ENCODE data around the gene GAS2L1. TPM values are rescaled to one million over a fixed set of nuclear protein-coding genes. Genes with fewer than 3 reads are reported as not detected.
"Not testable (repeated sequence)": the region's sequence is repeated elsewhere in the genome, so short reads cannot be mapped to it uniquely, and the experiment has no call there.

The GAS2L1 gene
- total and polyA plus RNA-seq, 2 of the 4 experiments (the other 2 are of a cell fraction), result 1.4 to 15.6 TPM

DNA sequence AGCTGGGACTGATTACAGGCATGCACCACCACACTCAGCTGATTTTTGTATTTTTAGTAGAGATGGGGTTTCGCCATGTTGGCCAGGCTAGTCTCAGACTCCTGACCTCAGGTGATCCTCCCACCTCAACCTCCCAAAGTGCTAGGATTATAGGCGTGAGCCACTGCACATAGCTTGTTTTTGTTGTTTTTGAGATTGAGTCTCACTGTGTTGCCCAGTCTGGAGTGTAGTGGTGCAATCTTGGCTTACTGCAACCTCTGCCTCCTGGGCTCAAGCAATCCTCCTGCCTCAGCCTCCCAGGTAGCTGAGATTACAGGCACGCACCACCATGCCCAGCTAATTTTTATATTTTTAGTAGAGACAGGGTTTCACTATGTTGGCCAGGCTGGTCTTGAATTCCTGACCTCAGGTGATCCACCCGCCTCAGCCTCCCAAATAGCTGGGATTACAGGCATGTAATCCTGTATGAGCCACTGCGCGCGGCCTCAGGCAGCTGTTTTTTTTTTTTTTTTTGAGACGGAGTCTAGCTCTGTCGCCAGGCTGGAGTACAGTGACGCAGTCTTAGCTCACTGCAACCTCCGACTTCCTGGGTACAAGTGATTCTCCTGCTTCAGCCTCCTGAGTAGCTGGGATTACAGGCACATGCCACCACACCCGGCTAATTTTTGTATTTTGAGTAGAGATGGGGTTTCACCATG, 50.9 kb downstream of the GAS2L1 start:
- dilution Hi-C loops (cut with HindIII; ENCODE audit: low sequenced_read_pairs, unreplicated experiment); H2BK15ac ChIP-seq (ENCODE audit: low read depth, low read length); POLR2A ChIA-PET (ENCODE audit: unreplicated experiment): not testable (repeated sequence)

More for the DNA sequence above, 50.9 kb downstream of the GAS2L1 start:
- H2BK20ac ChIP-seq (ENCODE audit: low read depth, low read length); H4K5ac ChIP-seq (ENCODE audit: low read depth, low read length); H3K4ac ChIP-seq (ENCODE audit: low read depth, low read length); intact Hi-C loops (cut with micrococcal nuclease); H3K9ac ChIP-seq (ENCODE audit: low read depth, low read length); H3K14ac ChIP-seq (replicated peaks; ENCODE audit: low read depth, low read length); H3K4me3 ChIP-seq (ENCODE audit: insufficient read depth, low read depth, low read length); H4K20me1 ChIP-seq (ENCODE audit: insufficient read depth, low read length); H3K23ac ChIP-seq (ENCODE audit: low read depth, low read length); H3K56ac ChIP-seq (ENCODE audit: extremely low read depth, insufficient read depth, low read length); H3K27ac ChIP-seq (ENCODE audit: insufficient read depth, low read length); H4K8ac ChIP-seq (ENCODE audit: low read depth in 2 of 2, low read length in 2 of 2); H3K4me2 ChIP-seq (ENCODE audit: low read depth, low read length); H4K91ac ChIP-seq (ENCODE audit: insufficient read depth, low read depth, low read length); DNase-seq; H3K18ac ChIP-seq (ENCODE audit: low read depth, low read length); H3K4me1 ChIP-seq (ENCODE audit: control insufficient read depth, insufficient read depth, low read length); H3K79me1 ChIP-seq (ENCODE audit: low read depth in 1 of 2, low read length in 2 of 2); BruUV-seq (replicated peaks); H2AFZ ChIP-seq (replicated peaks; ENCODE audit: low read length, poor library complexity); ATAC-seq (ENCODE audit: low read depth); H3K9me3 ChIP-seq (ENCODE audit: control insufficient read depth, insufficient read depth, low read length); H2BK5ac ChIP-seq (ENCODE audit: low read depth, low read length, poor library complexity, severe bottlenecking); H3K9me1 ChIP-seq (ENCODE audit: insufficient read depth, low read length); in situ Hi-C loops (cut with MboI; ENCODE audit: low sequenced_read_pairs); H2AK9ac ChIP-seq (replicated peaks; ENCODE audit: low read depth, low read length, poor library complexity); H2AK5ac ChIP-seq (ENCODE audit: low read depth, low read length); H2BK120ac ChIP-seq (ENCODE audit: low read depth, low read length); H3K27me3 ChIP-seq (ENCODE audit: control insufficient read depth, insufficient read depth, low read length): not testable (repeated sequence)
- CTCF ChIA-PET, result interaction anchor here (1.1 kb wide), 1 partner anchor 37 kb away, joined by 3 read pairs; no protein-coding TSS in a partner anchor
- WGBS, 2 experiments (ENCODE audit: extremely low coverage in 2 of 2, insufficient read length in 1 of 2), result no CpG with 5 or more reads among the region's 12 CpGs
- H3K36me3 ChIP-seq (ENCODE audit: control insufficient read depth, insufficient read depth, low read length), result peaks cover 49% of the 10 kb centered on the region

Measured in IMR-90 (cell line).